Measurements from ENCODE around the gene COL16A1. TPM values are rescaled to one million over a fixed set of nuclear protein-coding genes. Genes with fewer than 3 reads are reported as not detected.

Gene COL16A1
- total RNA-seq, 4 donors from 2014 or later = 79.7 to 128 (median 94.7) TPM

DNA sequence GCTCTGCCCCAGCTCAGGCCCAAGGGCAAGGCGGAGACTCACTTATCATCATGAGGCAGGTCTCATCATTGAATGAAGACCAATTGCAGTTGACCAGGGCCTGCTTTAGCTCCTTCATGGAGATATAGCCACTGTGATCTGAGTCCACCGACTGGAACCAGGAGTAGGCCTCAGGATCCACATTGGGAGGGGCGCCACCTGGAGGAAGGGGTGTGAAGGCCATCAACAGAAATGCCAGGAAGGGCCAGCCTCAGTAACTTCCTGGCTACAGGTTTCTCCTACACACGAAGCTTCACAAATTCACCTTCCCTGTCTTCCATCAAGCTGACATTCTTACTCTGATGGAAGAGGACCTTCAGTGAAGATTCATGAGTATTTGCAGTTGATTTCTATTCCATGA, 70.7 kb downstream of the COL16A1 start:
- DNase-seq (ENCODE audit: low spot score in 2 of 2) = no peak

GRCh38 chr1:31632649-31633048, 71.2 kb downstream of the COL16A1 start:
- WGBS, 2 donors = 96 to 98% methylated on average over 3 of the region's 3 CpGs
- no peak for DNase-seq (ENCODE audit: low spot score in 2 of 2)
- intact Hi-C loops (cut with DNase I; ENCODE audit: low total_unique reads) = no loop called here
- TF ChIP-seq CTCF (IDR thresholded peaks at IDR 0.05) = no peak
- TF ChIP-seq POLR2A (IDR thresholded peaks at IDR 0.05) = no peak
- H3K4me3 ChIP-seq (ENCODE audit: low read depth, poor library complexity, severe bottlenecking) = no peak overlapping the region

More for the DNA sequence above, 70.7 kb downstream of the COL16A1 start:
- no peak overlapping the region for H3K4me3 ChIP-seq (ENCODE audit: low read depth, poor library complexity, severe bottlenecking)
- TF ChIP-seq CTCF (IDR thresholded peaks at IDR 0.05) (no peak), POLR2A (IDR thresholded peaks at IDR 0.05) (no peak)
- 65 to 71% methylated on average over 4 of the region's 4 CpGs for WGBS, 2 donors
- intact Hi-C loops (cut with DNase I; ENCODE audit: low total_unique reads) = no loop called here

DNA sequence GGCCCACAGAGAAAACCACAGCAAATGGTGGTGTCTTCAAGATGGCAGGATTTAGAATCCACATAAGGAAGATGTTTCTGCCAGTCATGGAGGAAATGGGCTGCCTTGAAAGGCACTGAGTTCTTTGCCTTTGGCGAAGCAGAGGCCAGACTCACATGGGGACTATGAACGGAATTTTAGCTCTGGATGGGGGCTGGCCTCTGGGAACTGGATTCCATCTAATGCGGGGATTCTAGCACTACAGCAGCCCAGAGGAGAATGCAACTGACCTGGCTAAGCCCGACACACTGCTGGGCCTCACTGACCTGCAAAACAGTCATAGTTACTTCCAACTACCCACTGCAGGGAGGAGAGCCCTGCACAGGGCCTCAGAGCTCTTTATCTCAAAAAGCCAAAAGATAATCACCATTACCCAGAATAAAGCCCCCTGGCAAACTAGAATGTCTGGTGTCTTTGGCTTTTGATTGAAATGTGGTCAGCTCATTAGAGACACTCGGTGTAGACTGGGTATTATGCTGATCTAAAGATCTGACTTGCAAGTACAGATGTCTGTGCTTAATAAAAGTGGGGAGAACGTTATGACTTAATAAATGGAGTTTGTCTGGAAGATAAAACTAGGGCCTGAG, 74.8 kb downstream of the COL16A1 start:
- H3K4me3 ChIP-seq (ENCODE audit: low read depth, poor library complexity, severe bottlenecking) = no peak overlapping the region
- 93 to 94% methylated on average over 6 of the region's 6 CpGs for WGBS, 2 donors
- TF ChIP-seq CTCF (IDR thresholded peaks at IDR 0.05) (no peak), POLR2A (IDR thresholded peaks at IDR 0.05) (no peak)
- DNase-seq (ENCODE audit: low spot score in 2 of 2) = no peak
- intact Hi-C loops (cut with DNase I; ENCODE audit: low total_unique reads) = no loop called here

DNA sequence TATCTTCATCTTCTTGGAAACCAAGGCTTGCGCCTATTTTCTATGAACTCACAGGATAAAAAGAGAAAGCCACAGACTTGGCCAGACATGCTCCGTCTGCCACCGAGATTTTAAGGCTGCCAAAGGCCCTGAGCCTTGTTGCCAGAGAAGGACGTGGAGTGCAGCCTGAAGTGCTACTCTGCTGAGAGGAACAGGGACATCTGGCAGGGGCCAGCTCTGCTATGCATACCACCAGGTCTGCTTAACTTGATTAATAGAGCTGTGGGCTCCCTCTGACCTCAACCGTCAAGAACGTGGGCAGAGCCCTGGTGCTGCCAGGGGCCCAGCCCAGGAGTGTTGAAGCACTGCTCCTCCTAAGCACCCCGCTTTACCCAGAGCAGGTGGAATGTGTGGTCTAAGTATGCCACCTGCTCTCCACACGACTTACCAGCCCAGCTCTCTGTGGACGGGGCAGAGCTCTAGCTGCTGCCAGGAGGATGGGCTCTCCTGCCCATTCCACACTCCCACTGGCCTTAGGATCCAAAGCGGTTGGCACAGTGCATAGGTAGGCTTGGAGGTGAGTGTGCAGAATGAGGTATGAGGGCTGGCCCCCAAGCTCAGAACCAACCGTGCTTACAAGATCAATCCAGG, 75.8 kb downstream of the COL16A1 start:
- intact Hi-C loops (cut with DNase I; ENCODE audit: low total_unique reads) = no loop called here
- DNase-seq (ENCODE audit: low spot score in 2 of 2) = no peak
- 33 to 56% methylated on average over 11 of the region's 11 CpGs for WGBS, 2 donors

GRCh38 chr1:31627301-31627929, 76.4 kb downstream of the COL16A1 start:
- H3K4me3 ChIP-seq (ENCODE audit: low read depth, poor library complexity, severe bottlenecking) = no peak overlapping the region
- TF ChIP-seq CTCF (IDR thresholded peaks at IDR 0.05) = no peak
- TF ChIP-seq POLR2A (IDR thresholded peaks at IDR 0.05) = no peak
- DNase-seq (ENCODE audit: low spot score in 2 of 2) = no peak

More for the DNA sequence above, 75.8 kb downstream of the COL16A1 start:
- no peak overlapping the region for H3K4me3 ChIP-seq (ENCODE audit: low read depth, poor library complexity, severe bottlenecking)
- no peak for TF ChIP-seq CTCF (IDR thresholded peaks at IDR 0.05)
- TF ChIP-seq POLR2A (IDR thresholded peaks at IDR 0.05) = no peak

More at GRCh38 chr1:31627301-31627929, 76.4 kb downstream of the COL16A1 start:
- intact Hi-C loops (cut with DNase I; ENCODE audit: low total_unique reads) = no loop called here
- 21 to 47% methylated on average over 12 to 13 of the region's 13 CpGs for WGBS, 2 donors

Measured in lower leg skin (tissue), 4 donors.